Activated CD4-positive, alpha-beta memory T cell treated with anti-CD3 and anti-CD28 coated beads for 36 hours (primary cell): ENCODE measurements around the gene LBX2. TPM values are rescaled to one million over a fixed set of nuclear protein-coding genes. Genes with fewer than 3 reads are reported as not detected.

Source experiments
- CTCF ChIA-PET: fragments of 350-600 bp; sonication (Branson Sonifier 250); formaldehyde crosslinking; loops from one replicate; lab custom pipeline; 2021; ENCODE audit warnings: antibody characterized with exemption, inconsistent platforms; lab: Charles Lee
- POLR2A ChIA-PET: fragments of 350-600 bp; sonication (Branson Sonifier 250); formaldehyde crosslinking; loops from one replicate; lab custom pipeline; 2021; ENCODE audit warnings: antibody characterized with exemption; lab: Charles Lee
- DNase-seq: peaks from one replicate; pipeline ENCODE4 v3.0.0-alpha.2; 2020
- H3K27ac Mint-ChIP-seq: one replicate; pipeline ENCODE4 v1.8.0; 2021; ENCODE audit warnings: mixed read lengths
- H3K27me3 Mint-ChIP-seq: one replicate; pipeline ENCODE4 v1.8.0; 2021; ENCODE audit warnings: mixed read lengths
- H3K36me3 Mint-ChIP-seq: one replicate; pipeline ENCODE4 v1.8.0; 2021; ENCODE audit warnings: mixed read lengths
- H3K4me1 Mint-ChIP-seq: one replicate; pipeline ENCODE4 v1.8.0; 2021; ENCODE audit warnings: low read depth, mixed read lengths
- H3K4me3 Mint-ChIP-seq: one replicate; pipeline ENCODE4 v1.8.0; 2021; ENCODE audit warnings: mild to moderate bottlenecking, mixed read lengths
- H3K9me3 Mint-ChIP-seq: one replicate; pipeline ENCODE4 v1.8.0; 2021; ENCODE audit warnings: mixed read lengths
- intact Hi-C: fragments of 100-400 bp; cut with micrococcal nuclease; formaldehyde crosslinking; loops from one replicate; pipeline ENCODE4 v1.15.1; 2023
- total RNA-seq, 2 experiments: library from RNA; stranded (reverse); gene quantifications; one replicate each; pipeline ENCODE4 v1.2.3, GENCODE V29; 2021

LBX2 gene
- total RNA-seq, 2 experiments from 2014 or later: 0.52 to 0.63 TPM

DNA sequence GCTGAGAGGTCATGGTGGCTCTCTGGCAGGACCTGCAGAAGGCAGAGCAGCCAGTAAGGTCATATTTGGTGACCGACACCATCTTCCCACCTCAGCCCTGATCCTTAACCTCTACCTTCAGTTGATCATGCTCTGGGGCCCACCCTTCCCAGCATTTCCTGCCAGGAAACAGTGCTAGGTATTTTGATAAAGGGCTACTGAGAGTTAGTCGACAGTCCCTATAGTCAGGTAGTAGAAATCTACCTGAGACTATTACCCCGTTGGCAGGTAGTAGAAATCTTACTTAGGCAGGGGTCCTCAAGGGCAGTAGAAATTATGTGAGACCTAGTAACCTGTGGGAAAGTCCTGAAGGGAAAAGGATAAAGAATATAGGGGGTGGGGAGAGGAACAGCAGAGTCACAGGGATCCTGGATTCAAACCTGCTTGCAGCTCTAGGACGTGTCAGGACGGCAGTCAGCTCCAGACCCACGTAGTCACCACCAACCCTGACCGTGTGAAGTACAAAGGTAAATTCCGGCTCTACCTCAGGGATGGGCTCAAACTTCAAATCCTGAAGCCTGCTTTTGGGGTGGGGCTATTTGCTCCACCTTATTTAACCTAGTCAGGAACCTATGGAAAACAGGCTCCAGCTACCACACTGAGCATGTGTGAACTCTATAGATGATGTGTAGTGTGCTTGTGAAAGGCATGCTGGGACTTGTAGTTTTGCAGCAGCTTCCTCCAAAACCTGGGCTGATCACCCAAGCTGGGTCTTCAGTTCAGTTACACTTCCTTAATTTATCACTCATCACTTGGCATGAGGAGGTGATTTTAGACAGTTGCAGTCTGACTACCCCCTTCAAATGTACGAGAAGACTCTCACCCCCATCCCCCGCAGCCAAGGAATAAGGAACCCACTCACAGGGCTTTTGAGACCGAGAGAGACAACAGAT lies 26.6 kb upstream of the LBX2 start, which contains the start of gene DQX1:
DQX1 (minus strand) TSS at position 515 of the 932 bp plus-strand sequence; CDS start at position 13, 502 bp downstream.
- Mint-ChIP-seq H3K4me1 (peaks cover 25% of the 10 kb centered on the region), H3K27me3 (no peaks in the 10 kb centered on the region), H3K27ac (no peak within 1 kb of the TSS), H3K36me3 (peaks cover 34% of the 10 kb centered on the region), H3K4me3 (no peak within 1 kb of the TSS), H3K9me3 (no peaks in the 10 kb centered on the region)
- intact Hi-C loops: no loop called here
- ChIA-PET POLR2A (interaction anchor here (1.1 to 1.4 kb wide), 3 partner anchors 22 to 67 kb away, joined by 3 to 4 read pairs (median 4); partner anchors contain the start of genes CCDC142, TTC31 and WBP1), CTCF (no interaction called here)
- DNase-seq: no peak

DNA sequence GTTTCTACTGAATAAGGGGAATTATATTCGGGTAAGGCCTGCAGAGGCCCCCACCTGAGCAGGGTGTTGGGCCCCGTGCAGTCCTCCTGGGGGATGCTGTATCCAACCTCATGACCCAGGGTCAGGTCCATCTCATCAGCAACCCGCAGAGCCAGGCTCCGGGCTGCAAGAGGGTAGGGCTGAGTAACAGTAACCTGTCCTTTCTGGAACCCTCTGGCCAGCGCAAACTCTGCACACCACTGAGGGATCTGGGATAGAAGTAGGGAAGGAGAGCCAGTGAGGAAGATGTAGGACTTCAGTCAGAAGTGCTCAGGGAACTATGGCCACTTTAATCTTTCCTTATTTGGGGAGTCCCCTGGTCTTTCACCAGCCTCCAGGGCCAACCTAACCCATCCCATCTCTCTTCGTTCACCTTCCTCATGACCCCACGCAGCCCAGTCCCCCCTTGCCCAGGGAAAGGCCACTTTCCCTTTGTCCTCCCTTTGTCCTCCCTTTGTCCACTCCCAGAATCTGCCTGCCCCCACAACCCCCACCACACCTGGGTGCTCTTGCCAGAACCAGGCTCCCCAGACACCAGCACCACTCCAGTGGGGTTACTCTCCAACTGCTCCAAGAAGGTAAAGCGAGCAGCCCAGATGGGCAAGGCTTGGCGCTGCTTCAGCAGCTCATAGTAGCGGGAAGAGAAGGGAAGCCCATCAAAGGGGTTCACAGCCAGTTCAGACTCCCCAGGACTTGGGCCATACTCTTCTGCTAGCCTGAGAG lies 25.7 kb upstream of the LBX2 start:
- H3K27ac Mint-ChIP-seq: no peak overlapping the region
- POLR2A ChIA-PET: no interaction called here
- intact Hi-C loops: no loop called here

DNA sequence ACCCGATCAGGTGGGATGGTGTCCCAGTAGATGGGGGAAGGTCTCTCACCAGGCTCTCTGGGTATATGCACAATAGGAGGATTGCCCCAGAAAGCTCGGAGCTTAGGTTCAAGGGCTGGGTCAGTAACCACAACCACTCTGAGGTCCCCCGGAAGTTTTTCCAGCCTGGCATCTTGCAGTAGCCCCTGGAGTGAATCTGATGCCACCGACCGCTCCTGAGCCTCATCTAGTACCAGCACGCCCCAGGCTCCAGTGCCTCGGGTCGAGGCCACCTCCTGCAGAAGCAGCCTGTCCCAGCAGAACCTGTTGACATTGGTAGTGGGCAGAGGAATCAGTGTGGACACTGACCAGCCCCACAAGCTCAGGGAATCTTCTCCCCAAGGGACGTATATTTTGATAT lies 24.6 kb upstream of the LBX2 start:
- ChIA-PET CTCF (no interaction called here), POLR2A (no interaction called here)
- Mint-ChIP-seq H3K4me3 (no peak overlapping the region), H3K27ac (no peak overlapping the region), H3K9me3 (no peaks in the 10 kb centered on the region), H3K36me3 (peaks cover 27% of the 10 kb centered on the region), H3K4me1 (peaks cover 19% of the 10 kb centered on the region), H3K27me3 (peaks cover 14% of the 10 kb centered on the region)
- intact Hi-C loops: no loop called here
- DNase-seq: no peak

More for the DNA sequence above, 25.7 kb upstream of the LBX2 start:
- CTCF ChIA-PET: no interaction called here
- no peak for DNase-seq
- Mint-ChIP-seq H3K27me3 (peaks cover 3% of the 10 kb centered on the region), H3K9me3 (no peaks in the 10 kb centered on the region), H3K4me3 (no peak overlapping the region), H3K4me1 (peaks cover 20% of the 10 kb centered on the region), H3K36me3 (peaks cover 28% of the 10 kb centered on the region)

- Mint-ChIP-seq H3K9me3 (no peaks in the 10 kb centered on the region), H3K27me3 (peaks cover 27% of the 10 kb centered on the region), H3K4me1 (peaks cover 5% of the 10 kb centered on the region), H3K36me3 (peaks cover 15% of the 10 kb centered on the region), H3K4me3 (no peak overlapping the region), H3K27ac (no peak overlapping the region)
- POLR2A ChIA-PET: no interaction called here
- intact Hi-C loops: no loop called here
- CTCF ChIA-PET: interaction anchor here (1.0 kb wide), 1 partner anchor 39 kb away, joined by 3 read pairs; the partner anchor contains the start of genes CCDC142 and TTC31
- no peak for DNase-seq
Observed at GRCh38 chr2:74522516-74522915, 23.1 kb upstream of the LBX2 start.

DNA sequence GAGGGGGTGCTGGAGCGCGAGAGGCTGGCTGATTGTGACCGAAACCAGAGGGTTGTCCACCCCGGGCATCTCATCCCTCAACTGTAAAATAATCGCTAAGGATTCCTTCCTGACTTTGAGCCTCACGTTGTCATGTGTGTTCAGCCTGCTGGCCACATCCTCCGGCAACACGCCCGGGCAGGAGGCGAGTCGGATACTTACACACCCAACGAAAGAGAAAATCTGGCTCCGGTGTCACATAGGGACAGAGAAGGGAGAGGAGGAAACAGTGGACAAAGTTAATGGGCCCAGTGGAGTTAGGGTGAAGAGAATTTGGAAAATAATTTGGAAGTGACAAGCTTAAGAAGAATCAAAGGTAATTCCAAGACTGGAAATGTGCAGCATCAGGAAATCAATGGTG lies 17.2 kb upstream of the LBX2 start:
- intact Hi-C loops: loop anchor here (1.0 kb wide), 1 partner anchor 18 kb away; no protein-coding TSS in a partner anchor
- Mint-ChIP-seq H3K4me1 (peaks cover 23% of the 10 kb centered on the region), H3K27ac (no peak overlapping the region), H3K27me3 (peaks cover 67% of the 10 kb centered on the region), H3K36me3 (peaks cover 2% of the 10 kb centered on the region), H3K9me3 (no peaks in the 10 kb centered on the region), H3K4me3 (peak overlapping the region; percentile 57)
- ChIA-PET POLR2A (interaction anchor here (0.8 to 1.1 kb wide), 2 partner anchors 13 kb away, joined by 4 to 6 read pairs; partner anchors contain the start of genes AUP1 and HTRA2), CTCF (no interaction called here)
- DNase-seq: no peak

GRCh38 chr2:74515981-74516633 lies 16.7 kb upstream of the LBX2 start:
- H3K4me3 Mint-ChIP-seq: peak overlapping the region; percentile 57
- H3K27ac Mint-ChIP-seq: no peak overlapping the region
- peak; percentile 86 for DNase-seq

DNA sequence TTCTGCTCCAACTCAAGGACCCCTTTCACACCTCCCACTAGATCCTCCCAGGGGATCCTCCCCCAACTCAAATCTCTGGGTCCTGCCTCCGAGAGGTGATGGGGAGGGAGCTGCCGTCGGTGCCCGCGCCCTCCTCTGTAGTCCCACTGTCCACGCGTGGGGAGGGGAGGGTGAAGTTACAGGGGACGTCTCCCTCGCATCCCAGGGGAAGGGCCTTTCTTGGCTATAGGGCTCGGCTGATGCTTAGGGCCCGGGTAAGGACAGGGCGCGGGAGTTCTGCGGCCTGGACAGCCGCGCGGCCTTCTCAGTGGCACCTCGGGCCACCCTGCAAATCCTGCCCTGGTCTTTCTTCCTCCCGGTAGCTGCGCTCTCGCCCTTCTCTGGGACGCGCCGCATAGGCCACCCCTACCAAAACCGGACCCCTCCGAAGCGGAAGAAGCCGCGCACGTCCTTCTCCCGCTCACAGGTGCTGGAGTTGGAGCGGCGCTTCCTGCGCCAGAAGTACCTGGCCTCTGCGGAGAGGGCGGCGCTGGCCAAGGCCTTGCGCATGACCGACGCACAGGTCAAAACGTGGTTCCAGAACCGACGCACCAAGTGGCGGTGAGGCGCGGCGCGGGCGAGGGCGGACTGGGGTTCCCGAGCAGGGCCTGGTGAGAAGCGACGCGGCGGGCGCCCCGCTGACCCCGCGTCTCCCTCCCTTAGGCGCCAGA lies 16.0 kb upstream of the LBX2 start:
- H3K27me3 Mint-ChIP-seq: peaks cover 68% of the 10 kb centered on the region
- intact Hi-C loops: loop anchor here (1.0 kb wide), 1 partner anchor 8 kb away; the partner anchor contains the start of gene PCGF1
- H3K4me1 Mint-ChIP-seq: peaks cover 29% of the 10 kb centered on the region
- DNase-seq: no peak
- H3K27ac Mint-ChIP-seq: no peak overlapping the region
- H3K4me3 Mint-ChIP-seq: peak overlapping the region; percentile 62
- H3K36me3 Mint-ChIP-seq: peaks cover 2% of the 10 kb centered on the region
- H3K9me3 Mint-ChIP-seq: no peaks in the 10 kb centered on the region
- POLR2A ChIA-PET: interaction anchor here (0.8 kb wide), 1 partner anchor 22 kb away, joined by 3 read pairs; no protein-coding TSS in a partner anchor
- CTCF ChIA-PET: interaction anchor here (1.4 to 1.5 kb wide), 2 partner anchors 17 to 32 kb away, joined by 4 to 5 read pairs; partner anchors contain the start of genes CCDC142 and TTC31

More at GRCh38 chr2:74515981-74516633, 16.7 kb upstream of the LBX2 start:
- CTCF ChIA-PET: no interaction called here
- peaks cover 25% of the 10 kb centered on the region for H3K4me1 Mint-ChIP-seq
- intact Hi-C loops: loop anchor here (1.0 kb wide), 2 partner anchors 9 to 18 kb away; partner anchors contain the start of gene PCGF1
- peaks cover 69% of the 10 kb centered on the region for H3K27me3 Mint-ChIP-seq
- POLR2A ChIA-PET: interaction anchor here (0.8 to 1.1 kb wide), 2 partner anchors 12 to 13 kb away, joined by 4 to 6 read pairs; partner anchors contain the start of genes AUP1 and HTRA2
- peaks cover 2% of the 10 kb centered on the region for H3K36me3 Mint-ChIP-seq
- no peaks in the 10 kb centered on the region for H3K9me3 Mint-ChIP-seq

DNA sequence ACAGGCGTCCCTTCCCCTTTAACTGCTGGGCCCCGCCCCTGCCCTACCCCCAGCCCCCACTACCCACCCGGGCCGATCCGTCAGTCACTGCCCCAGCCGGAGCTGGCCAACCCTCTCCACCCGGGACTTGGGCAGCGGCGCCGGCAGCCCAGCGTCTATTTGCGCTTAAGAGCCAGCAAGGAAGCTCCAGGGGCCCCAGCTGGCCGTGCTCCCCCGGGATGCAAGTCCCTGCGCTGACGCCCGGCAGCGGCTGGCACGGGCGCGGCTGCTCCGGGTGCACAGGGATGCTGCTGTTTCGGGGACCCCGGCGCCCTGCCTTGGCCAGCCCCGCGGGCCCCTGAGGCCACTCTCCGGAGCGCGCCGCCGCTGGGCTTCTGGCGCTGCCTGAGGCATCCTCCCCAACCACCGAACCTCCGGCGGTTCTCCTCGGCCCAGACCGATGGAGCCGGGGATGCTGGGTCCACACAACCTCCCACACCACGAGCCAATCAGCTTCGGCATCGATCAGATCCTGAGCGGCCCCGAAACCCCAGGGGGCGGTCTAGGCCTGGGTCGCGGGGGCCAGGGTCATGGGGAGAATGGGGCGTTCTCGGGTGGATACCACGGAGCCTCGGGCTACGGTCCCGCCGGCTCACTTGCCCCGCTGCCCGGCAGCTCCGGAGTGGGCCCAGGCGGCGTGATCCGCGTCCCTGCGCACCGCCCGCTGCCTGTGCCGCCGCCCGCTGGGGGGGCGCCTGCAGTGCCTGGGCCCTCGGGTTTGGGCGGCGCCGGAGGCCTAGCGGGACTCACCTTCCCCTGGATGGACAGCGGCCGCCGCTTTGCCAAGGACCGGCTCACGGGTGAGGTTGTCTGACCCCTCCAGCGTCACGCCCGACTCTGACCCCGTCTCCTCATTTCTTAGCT lies 15.2 kb upstream of the LBX2 start, which contains the start of gene TLX2:
TLX2 (plus strand) TSS at position 83 of the 903 bp plus-strand sequence; CDS start at position 440, 357 bp downstream.
- intact Hi-C loops: loop anchor here (1.0 kb wide), 1 partner anchor 7 kb away; the partner anchor contains the start of gene PCGF1
- H3K4me3 Mint-ChIP-seq: peak within 1 kb of the TSS; percentile 62
- peaks cover 31% of the 10 kb centered on the region for H3K4me1 Mint-ChIP-seq
- no peak for DNase-seq
- no peaks in the 10 kb centered on the region for H3K9me3 Mint-ChIP-seq
- H3K36me3 Mint-ChIP-seq: peaks cover 2% of the 10 kb centered on the region
- POLR2A ChIA-PET: interaction anchor here (0.8 kb wide), 1 partner anchor 21 kb away, joined by 3 read pairs; no protein-coding TSS in a partner anchor
- H3K27me3 Mint-ChIP-seq: peaks cover 60% of the 10 kb centered on the region
- no peak within 1 kb of the TSS for H3K27ac Mint-ChIP-seq
- CTCF ChIA-PET: interaction anchor here (1.4 to 1.5 kb wide), 2 partner anchors 17 to 32 kb away, joined by 4 to 5 read pairs; partner anchors contain the start of genes CCDC142 and TTC31

GRCh38 chr2:74513605-74514367 lies 14.4 kb upstream of the LBX2 start:
- ChIA-PET POLR2A (no interaction called here), CTCF (interaction anchor here (1.4 to 1.5 kb wide), 2 partner anchors 18 to 31 kb away, joined by 4 to 5 read pairs; partner anchors contain the start of genes CCDC142 and TTC31)
- H3K36me3 Mint-ChIP-seq: peaks cover 2% of the 10 kb centered on the region
- intact Hi-C loops: no loop called here
- peak; percentile 56 for DNase-seq
- peaks cover 31% of the 10 kb centered on the region for H3K4me1 Mint-ChIP-seq
- peak overlapping the region; percentile 52 for H3K4me3 Mint-ChIP-seq
- no peak overlapping the region for H3K27ac Mint-ChIP-seq
- H3K27me3 Mint-ChIP-seq: peaks cover 53% of the 10 kb centered on the region
- H3K9me3 Mint-ChIP-seq: no peaks in the 10 kb centered on the region
